HG03521 (cell line): ENCODE data around the gene CNR2.
"Not testable (repeated sequence)": the region's sequence is repeated elsewhere in the genome, so short reads cannot be mapped to it uniquely, and the experiment has no call there.

Experiments
- ATAC-seq: cut with Tn5 transposase; IDR thresholded peaks from one replicate; pipeline ENCODE4 v1.9.1; 2021; ENCODE audit warnings: mild to moderate bottlenecking, moderate library complexity; ENCODE audit not compliant: unreplicated experiment

CNR2 gene

DNA sequence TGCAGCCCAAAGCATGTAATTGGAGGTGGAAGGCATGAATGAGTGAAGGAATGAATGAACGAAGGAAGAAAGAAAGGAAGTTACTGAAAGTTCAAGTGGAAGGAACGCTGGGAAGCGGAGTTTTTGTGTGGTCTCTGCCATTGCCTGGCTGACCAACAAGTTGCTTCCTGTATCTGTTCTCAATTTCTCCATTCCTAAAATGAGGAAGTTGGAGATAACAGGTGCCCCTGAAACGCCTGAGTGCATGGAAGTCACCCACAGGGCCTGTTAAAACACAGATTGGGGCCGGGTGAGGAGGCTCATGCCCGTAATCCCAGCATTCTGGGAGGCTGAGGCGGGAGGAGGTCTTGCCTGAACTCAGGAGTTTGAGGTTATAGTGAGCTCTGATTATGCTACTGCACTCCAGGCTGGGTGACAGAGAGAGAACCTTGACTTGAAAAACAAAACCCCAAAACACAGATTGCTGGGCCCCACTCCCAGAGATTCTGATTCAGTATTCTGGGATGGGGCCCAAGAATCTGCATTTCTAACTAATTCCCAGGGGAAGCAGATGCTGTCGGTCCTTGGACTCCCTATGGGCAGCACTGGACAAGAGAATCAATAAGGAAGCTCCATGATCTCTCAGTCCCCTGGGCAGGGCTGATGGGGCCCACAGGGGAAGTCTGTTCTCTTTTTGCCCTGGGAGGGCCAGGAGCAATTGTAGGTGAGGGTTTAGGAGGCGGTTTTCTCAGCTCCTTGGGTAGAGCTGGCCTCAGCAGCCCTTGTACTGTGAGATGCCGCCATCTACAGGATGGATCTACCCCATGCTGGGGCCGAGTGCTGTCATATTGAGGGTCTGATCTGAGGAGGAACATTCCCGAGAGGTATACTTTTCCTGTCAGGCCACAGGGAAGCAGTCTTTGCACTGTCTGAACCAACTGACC, 3.3 kb upstream of the CNR2 start:
- peak; percentile 66 for ATAC-seq

GRCh38 chr1:23915466-23915865, 2.3 kb upstream of the CNR2 start:
- no peak for ATAC-seq

GRCh38 chr1:23914921-23915320, 1.8 kb upstream of the CNR2 start:
- ATAC-seq = no peak

DNA sequence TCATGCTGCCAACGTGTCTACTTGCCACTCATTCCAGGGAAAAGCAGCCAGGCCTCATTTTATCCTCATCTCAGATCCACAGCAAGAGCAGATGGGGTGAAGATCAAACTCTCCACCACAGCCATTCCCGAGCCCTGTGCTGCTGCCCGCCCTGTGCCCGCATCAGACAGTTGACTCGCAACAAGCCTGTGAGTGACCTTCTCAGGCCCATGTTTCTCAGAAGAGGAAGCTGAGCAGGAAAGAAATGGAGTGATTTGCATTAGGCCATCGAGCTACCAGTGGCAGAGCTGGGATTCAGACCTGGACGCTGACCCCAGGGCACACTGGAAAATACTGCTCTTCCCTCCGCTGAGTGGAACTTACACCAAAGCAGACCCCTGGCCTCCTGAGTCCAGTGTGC, 1.2 kb downstream of the CNR2 start:
- no peak for ATAC-seq

GRCh38 chr1:23910553-23911246, 2.5 kb downstream of the CNR2 start:
- ATAC-seq = no peak

DNA sequence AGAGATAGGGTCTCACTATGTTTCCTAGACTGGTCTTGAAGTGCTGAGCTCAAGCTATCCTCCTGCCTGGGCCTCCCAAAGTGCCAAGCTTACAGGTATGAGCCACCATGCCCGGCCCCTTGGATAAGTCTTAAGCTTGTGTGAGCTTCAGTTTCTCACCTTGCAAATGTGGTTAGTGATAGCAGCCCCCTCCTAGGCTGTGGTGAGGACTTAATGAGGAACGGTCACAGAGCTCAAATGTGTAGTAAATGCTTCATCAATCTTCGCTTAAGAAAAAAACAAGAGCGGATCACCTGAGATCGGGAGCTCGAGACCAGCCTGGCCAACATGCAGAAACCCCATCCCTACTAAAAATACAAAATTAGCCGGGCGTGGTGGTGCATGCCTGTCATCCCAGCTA, 3.0 kb downstream of the CNR2 start:
- no peak for ATAC-seq

DNA sequence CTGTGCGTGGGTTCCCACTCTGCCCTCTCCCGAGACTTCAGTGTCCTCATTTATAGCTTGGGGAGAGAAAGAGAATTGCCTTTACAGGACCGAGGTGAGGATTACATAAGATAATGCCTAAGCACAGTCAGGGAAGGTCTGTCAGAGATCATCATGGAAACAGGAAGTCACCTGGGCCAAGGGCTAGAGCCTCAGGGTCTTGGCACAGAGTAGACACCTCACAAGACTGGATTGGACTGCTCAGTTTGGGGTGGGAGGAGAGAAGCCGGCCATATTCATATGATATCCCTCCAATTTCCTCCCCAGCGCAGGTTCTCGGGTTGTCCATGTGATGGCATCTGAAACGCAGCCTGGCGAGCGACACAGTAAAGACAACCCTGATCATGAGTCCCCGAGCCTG, 3.8 kb downstream of the CNR2 start:
- ATAC-seq = no peak

GRCh38 chr1:23908453-23909341, 4.5 kb downstream of the CNR2 start:
- no peak for ATAC-seq

DNA sequence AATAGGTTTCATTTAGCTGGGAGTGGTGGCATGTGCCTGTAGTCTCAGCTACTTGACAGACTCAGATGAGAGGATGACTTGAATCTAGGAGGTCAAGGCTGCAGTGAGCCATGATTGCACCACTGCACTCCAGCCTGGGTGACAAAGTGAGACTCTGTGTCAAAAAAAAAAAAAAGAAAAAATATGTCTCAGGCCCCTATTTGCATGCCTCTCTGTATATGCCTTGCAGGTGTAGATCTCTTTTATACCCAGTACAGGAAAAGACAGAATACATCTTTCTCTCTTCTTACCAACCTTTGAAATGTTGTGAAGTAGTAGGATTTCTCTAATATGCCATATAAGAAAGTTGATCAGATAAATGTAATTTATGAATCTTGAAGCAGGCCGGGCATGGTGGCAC, 6.4 kb downstream of the CNR2 start:
- ATAC-seq = no peak

DNA sequence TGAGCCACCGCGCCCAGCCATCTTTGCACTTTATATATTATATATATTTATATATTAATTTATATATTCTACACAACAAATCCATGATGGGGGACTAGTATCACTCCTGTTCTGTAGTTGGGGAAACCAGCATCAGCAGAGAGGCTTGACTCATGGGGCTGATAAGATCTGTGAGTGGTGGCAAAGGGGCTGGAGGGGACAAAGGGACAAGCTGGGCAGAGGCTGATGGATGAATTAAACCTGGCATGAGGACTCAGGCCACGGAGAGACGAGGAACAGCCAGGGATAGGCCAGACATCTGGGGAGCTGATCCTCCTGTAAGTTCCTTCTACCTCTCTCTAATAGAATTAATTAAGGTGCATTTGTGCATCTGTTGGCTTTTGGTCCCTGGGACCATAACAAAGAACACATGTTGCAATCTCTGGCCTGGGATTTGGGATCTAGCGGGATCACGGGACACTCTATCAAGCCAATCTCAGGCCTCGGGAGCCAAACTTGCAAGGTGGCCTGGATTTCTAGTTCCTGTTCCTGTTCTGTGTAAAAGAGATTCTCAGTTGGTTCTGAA, 7.6 kb downstream of the CNR2 start:
- ATAC-seq = no peak

DNA sequence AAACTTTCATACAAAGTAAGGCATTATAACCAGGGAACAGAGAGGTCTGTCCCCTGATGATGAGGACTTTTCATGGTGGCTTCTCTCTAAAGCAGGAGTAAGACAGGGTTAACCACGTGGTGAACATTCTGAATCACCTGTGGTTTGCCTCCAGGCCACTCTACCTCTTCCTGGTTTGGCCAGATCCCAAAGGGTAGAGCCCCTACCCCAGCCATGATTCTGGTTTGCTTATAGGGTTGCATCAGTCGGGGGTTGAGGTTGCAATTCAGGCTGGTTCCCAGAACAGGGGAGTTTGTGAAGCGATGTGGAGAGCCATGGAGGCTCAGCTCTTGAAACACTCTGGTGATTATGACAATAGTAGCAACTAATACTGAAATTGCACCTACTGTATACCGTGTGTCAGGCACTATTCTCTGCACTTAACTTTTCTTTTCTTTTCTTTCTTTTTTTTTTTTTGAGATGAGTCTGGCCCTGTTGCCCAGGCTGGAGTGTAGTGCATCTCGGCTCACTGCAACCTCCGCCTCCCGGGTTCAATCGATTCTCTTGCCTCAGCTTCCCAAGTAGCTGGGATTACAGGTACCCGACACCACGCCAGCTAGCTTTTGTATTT, 8.3 kb downstream of the CNR2 start:
- ATAC-seq = no peak

DNA sequence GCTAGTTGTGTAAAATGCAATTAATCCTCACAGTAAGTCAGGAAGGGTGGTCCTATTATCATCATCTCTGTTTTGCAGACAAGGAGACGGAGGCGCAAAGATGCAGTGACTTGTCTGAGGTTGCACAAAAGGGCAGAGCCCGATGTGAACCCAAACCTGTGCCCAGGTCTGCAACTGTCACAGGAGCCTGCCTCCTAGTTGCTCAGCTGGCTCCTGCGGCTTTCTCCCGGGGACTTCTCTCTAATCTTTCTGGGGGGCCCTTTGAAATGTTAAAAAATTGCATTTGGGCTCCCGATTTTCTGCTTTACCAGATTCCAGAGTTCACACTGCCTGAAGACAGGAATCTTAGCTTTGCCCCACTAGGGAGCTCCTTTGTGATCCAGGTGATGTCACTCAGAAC, 9.4 kb downstream of the CNR2 start:
- ATAC-seq = no peak

DNA sequence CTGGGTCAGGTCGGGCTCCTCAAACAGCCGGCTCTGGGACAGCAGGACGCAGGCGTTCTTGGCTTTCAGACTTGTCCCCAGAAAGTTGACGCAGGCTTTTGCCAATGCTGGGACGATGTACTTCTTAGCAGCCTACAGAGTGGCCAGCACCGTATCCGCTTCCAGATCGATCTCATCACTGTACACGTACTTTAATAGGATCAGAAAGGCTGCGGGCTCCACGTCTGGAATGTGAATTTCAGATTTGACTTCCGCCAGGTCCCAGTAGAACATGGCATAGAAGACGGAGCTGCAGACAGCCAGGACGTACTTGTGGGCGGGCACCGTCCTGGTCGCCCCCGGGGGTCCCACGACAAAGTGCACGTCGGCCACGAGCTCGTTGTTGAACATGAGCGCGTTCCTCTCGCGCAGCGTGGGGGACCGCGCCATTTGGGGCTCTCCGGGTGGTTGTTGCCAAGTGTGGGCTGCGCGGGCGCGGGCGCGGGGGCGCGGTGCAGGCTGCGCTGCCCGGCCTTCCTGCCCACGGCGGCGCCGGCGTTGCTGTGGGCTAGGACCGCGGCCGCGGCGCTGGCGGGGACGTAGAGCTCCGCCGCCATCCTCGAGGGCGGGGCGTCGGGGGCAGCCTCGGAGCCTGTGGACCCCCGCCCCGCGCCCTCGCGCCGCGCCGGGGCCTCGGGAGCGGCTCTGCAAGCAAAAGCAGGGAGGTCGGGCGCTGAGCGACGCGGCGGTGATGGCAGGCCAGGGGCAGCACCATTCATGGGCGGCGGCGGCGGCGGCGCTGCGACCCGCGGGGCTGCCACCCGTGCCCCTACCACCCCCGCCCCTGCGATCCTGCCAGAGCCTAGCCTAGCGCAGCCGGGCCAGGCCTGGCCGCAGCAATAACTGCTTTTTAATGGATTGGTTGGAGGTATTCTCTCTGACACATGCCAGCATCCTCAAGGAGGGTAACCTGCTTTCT, 10.6 kb downstream of the CNR2 start:
- no peak for ATAC-seq

DNA sequence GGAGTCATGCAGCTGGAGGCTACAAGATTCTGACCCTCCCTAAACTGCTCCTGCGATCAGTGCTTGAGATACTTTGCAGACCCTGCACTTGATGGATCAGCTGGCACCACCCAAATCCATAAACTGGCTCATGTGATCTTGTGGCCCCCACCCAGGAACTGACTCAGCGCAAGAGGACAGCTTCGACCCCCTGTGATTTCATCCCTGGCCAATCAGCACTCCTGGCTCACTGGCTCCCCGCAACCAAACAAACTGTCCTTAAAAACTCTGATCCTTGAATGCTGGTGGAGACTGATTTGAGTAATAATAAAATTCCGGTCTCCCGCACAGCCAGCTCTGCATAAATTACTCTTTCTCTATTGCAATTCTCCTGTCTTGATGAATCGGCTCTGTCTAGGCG, 13.1 kb downstream of the CNR2 start:
- not testable (repeated sequence) for ATAC-seq

DNA sequence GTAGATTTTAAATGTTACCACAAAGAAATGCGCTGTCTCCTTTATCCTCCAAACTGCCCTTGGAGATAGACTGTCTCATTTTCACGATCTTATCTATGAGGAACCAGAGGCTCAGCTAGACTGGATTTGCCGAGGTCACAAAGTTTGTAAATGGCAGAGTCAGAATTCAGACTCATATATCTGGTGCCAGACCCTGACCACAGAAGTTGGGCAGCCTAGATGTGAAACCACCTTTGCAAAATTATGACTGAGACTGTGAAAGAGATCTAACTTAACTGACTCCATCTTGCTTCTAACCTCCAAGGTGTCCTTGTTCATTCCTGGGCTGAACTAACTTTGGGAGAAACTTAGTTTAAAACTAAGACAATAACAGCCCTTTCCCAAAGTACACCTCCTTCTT, 14.1 kb downstream of the CNR2 start:
- no peak for ATAC-seq

DNA sequence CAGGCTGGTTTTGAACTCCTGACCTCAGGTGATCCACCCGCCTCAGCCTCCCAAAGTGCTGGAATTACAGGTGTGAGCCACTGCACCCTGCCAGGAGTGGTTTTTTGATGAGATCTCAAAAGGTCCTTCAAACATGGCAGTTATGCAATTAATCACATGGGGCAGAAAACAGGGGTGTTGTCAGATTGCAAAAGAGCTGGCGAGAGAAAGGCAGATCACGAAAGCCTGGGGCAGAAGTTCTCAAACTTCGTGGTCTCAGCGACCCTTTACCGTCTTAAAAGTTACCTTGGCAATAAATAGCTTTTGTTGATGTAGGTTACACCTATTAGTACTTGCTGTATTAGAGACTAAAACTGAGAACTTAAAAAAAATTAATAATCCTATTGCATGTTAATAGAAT, 16.1 kb downstream of the CNR2 start:
- no peak for ATAC-seq

DNA sequence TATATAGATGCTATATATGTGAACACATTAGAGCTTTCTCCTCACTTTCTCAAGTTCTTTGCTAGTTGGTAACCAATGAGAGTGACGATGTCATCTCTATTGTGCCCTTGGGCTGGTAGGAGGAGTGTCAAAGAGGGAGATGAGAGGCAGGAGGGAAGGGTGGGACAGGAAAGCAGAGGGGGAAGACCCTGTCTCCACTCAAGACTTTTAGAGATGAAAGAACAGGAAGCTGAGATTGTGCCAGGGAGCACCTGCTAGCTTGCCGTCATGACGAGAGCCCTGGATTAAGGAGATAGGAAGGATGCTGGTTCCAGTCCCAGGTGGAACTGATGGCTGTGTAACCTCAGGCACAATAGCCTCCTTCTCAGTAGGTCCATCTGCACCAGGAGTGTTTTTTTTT, 16.7 kb downstream of the CNR2 start:
- ATAC-seq = no peak

- ATAC-seq = no peak
Measured at GRCh38 chr1:23895993-23896392, 17.2 kb downstream of the CNR2 start.

DNA sequence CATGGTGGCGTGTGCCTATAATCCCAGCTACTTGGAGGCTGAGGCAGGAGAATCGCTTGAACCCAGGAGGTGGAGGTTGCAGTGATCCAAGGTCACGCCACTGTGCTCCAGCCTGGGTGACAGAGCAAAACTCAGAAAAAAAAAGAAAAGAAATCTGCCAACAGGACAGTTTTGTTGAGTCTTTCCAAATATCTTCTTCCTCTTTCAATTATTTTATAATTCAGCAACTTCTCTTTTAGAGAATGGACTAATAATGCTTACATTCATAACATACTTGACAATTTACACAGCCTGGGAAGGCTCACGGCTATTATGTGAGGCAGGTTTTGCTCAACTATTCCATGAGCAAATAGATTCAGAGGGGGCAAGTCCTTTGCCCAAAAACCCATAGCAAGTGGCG, 18.1 kb downstream of the CNR2 start:
- no peak for ATAC-seq
